IMR-90 (cell line): ENCODE measurements around the gene FBH1. TPM values are rescaled to one million over a fixed set of nuclear protein-coding genes. Genes with fewer than 3 reads are reported as not detected.

Experiments used
- ATAC-seq: fragments of 200-7000 bp; cut with Tn5 transposase; 2 replicates; pipeline ENCODE4 v1.9.1; 2020; ENCODE audit warnings: low read depth, mild to moderate bottlenecking, moderate library complexity
- BruUV-seq: library from RNA; stranded (reverse); fragments of 400-500 nt; replicated peaks from 2 replicates; lab custom pipeline; 2021; lab: Mats Ljungman, UMichigan
- CTCF ChIA-PET: fragments of 300-600 bp; formaldehyde crosslinking; extraction: SDS; loops from one replicate; lab custom pipeline; 2021; ENCODE audit warnings: antibody characterized with exemption; lab: Yijun Ruan, JAX
- POLR2A ChIA-PET: fragments of 300-600 bp; sonication (Branson Sonifier 250); formaldehyde crosslinking; loops from one replicate; lab custom pipeline; 2022; ENCODE audit warnings: antibody characterized with exemption; ENCODE audit not compliant: unreplicated experiment; lab: Charles Lee
- DNase-seq: peaks from one replicate; pipeline ENCODE4 v3.0.0; 2013
- H2AFZ ChIP-seq: replicated peaks from 2 replicates; pipeline ENCODE3; 2013; ENCODE audit warnings: low read length, mild to moderate bottlenecking; ENCODE audit not compliant: poor library complexity
- H2AK5ac ChIP-seq: 2 replicates; pipeline ENCODE4 v1.6.1; 2013; ENCODE audit warnings: low read depth, low read length, inconsistent platforms
- H2AK9ac ChIP-seq: replicated peaks from 2 replicates; pipeline ENCODE3; 2013; ENCODE audit warnings: mild to moderate bottlenecking, low read depth, low read length, moderate library complexity; ENCODE audit not compliant: poor library complexity
- H2BK120ac ChIP-seq: 2 replicates; pipeline ENCODE4 v1.6.1; 2013; ENCODE audit warnings: low read depth, low read length, inconsistent platforms
- H2BK15ac ChIP-seq: 3 replicates; pipeline ENCODE4 v1.6.1; 2013; ENCODE audit warnings: low read depth, low read length, inconsistent platforms
- H2BK20ac ChIP-seq: 2 replicates; pipeline ENCODE4 v1.6.1; 2013; ENCODE audit warnings: low read depth, mild to moderate bottlenecking, inconsistent platforms, low read length, moderate library complexity
- H2BK5ac ChIP-seq: 2 replicates; pipeline ENCODE4 v1.6.1; 2013; ENCODE audit warnings: mild to moderate bottlenecking, low read depth, low read length, inconsistent platforms; ENCODE audit not compliant: poor library complexity, severe bottlenecking
- H3K14ac ChIP-seq: replicated peaks from 2 replicates; pipeline ENCODE4 v1.6.1; 2013; ENCODE audit warnings: low read depth, low read length, inconsistent platforms
- H3K18ac ChIP-seq: 2 replicates; pipeline ENCODE4 v1.6.1; 2013; ENCODE audit warnings: low read depth, low read length, control low read depth
- H3K23ac ChIP-seq: 2 replicates; pipeline ENCODE4 v1.6.1; 2013; ENCODE audit warnings: low read depth, low read length, inconsistent platforms
- H3K27ac ChIP-seq: 2 replicates; pipeline ENCODE4 v1.5.1; 2013; ENCODE audit warnings: mild to moderate bottlenecking, control low read depth, low read length; ENCODE audit not compliant: insufficient read depth
- H3K27me3 ChIP-seq: 2 replicates; pipeline ENCODE4 v1.6.1; 2013; ENCODE audit warnings: low read length; ENCODE audit not compliant: control insufficient read depth, insufficient read depth
- H3K36me3 ChIP-seq: 2 replicates; pipeline ENCODE4 v1.6.1; 2013; ENCODE audit warnings: low read length, mixed read lengths; ENCODE audit not compliant: control insufficient read depth, insufficient read depth
- H3K4ac ChIP-seq: 2 replicates; pipeline ENCODE4 v1.6.1; 2013; ENCODE audit warnings: low read depth, low read length, inconsistent platforms
- H3K4me1 ChIP-seq: 2 replicates; pipeline ENCODE4 v1.6.1; 2013; ENCODE audit warnings: low read length, mixed read lengths; ENCODE audit not compliant: control insufficient read depth, insufficient read depth
- H3K4me2 ChIP-seq: 2 replicates; pipeline ENCODE4 v1.6.1; 2013; ENCODE audit warnings: low read depth, mild to moderate bottlenecking, control low read depth, low read length, moderate library complexity
- H3K4me3 ChIP-seq: 2 replicates; pipeline ENCODE4 v1.5.1; 2013; ENCODE audit warnings: low read depth, mild to moderate bottlenecking, control low read depth, low read length, moderate library complexity; ENCODE audit not compliant: insufficient read depth
- H3K56ac ChIP-seq: 2 replicates; pipeline ENCODE4 v1.6.1; 2013; ENCODE audit warnings: low read length, inconsistent platforms; ENCODE audit not compliant: insufficient read depth; ENCODE audit errors: extremely low read depth
- H3K79me1 ChIP-seq, 2 experiments: 2 replicates each; pipeline ENCODE4 v1.6.1; 2013; ENCODE audit warnings: low read length in 2 of 2, inconsistent platforms in 1 of 2, low read depth in 1 of 2
- H3K9ac ChIP-seq: 2 replicates; pipeline ENCODE4 v1.6.1; 2013; ENCODE audit warnings: low read depth, low read length, control low read depth
- H3K9me1 ChIP-seq: 2 replicates; pipeline ENCODE4 v1.6.1; 2013; ENCODE audit warnings: low read length, inconsistent platforms; ENCODE audit not compliant: insufficient read depth
- H3K9me3 ChIP-seq: 2 replicates; pipeline ENCODE4 v1.6.1; 2013; ENCODE audit warnings: low read length; ENCODE audit not compliant: control insufficient read depth, insufficient read depth
- H4K20me1 ChIP-seq: 2 replicates; pipeline ENCODE4 v1.6.1; 2013; ENCODE audit warnings: low read length, inconsistent platforms; ENCODE audit not compliant: insufficient read depth
- H4K5ac ChIP-seq: 2 replicates; pipeline ENCODE4 v1.6.1; 2013; ENCODE audit warnings: mild to moderate bottlenecking, low read depth, low read length, control low read depth
- H4K8ac ChIP-seq, 2 experiments: 2 replicates each; pipeline ENCODE4 v1.6.1; 2013; ENCODE audit warnings: low read depth in 2 of 2, low read length in 2 of 2, control low read depth in 1 of 2, inconsistent platforms in 1 of 2
- H4K91ac ChIP-seq: 2 replicates; pipeline ENCODE4 v1.6.1; 2013; ENCODE audit warnings: low read depth, low read length, inconsistent platforms; ENCODE audit not compliant: insufficient read depth
- BHLHE40 ChIP-seq: fragments of 150-350 bp; IDR thresholded peaks from 2 replicates; pipeline ENCODE4 v1.6.1; 2016; ENCODE audit warnings: mild to moderate bottlenecking, low read depth, low read length
- CEBPB ChIP-seq: IDR thresholded peaks from 2 replicates; pipeline ENCODE4 v1.6.1; 2012; ENCODE audit warnings: low read depth, low read length, improper control_type of control experiment
- CHD1 ChIP-seq: IDR thresholded peaks from 2 replicates; pipeline ENCODE4 v1.6.1; 2012; ENCODE audit warnings: low read depth, low read length, improper control_type of control experiment
- FOS ChIP-seq: fragments of 150-350 bp; IDR thresholded peaks from 2 replicates; pipeline ENCODE4 v1.6.1; 2016; ENCODE audit warnings: low read depth, low read length
- MXI1 ChIP-seq: IDR thresholded peaks from 2 replicates; pipeline ENCODE4 v1.6.1; 2012; ENCODE audit warnings: low read depth, mild to moderate bottlenecking, low read length, moderate library complexity, borderline replicate concordance
- NFE2L2 ChIP-seq: fragments of 150-350 bp; IDR thresholded peaks from 2 replicates; pipeline ENCODE4 v1.6.1; 2016; ENCODE audit warnings: low read depth, mild to moderate bottlenecking, low read length
- POLR2A ChIP-seq: IDR thresholded peaks from 2 replicates; pipeline ENCODE4 v1.6.1; 2012; ENCODE audit warnings: mild to moderate bottlenecking, low read depth, low read length
- RAD21 ChIP-seq: IDR thresholded peaks from 2 replicates; pipeline ENCODE4 v1.6.1; 2012; ENCODE audit warnings: low read length, improper control_type of control experiment
- RCOR1 ChIP-seq: IDR thresholded peaks from 2 replicates; pipeline ENCODE4 v1.6.1; 2012; ENCODE audit warnings: mild to moderate bottlenecking, low read length, improper control_type of control experiment; ENCODE audit not compliant: insufficient replicate concordance
- RFX5 ChIP-seq: IDR thresholded peaks from 2 replicates; pipeline ENCODE4 v1.8.0; 2012; ENCODE audit warnings: low read depth, mild to moderate bottlenecking, low read length, moderate library complexity
- SMC3 ChIP-seq: fragments of 150-350 bp; IDR thresholded peaks from 2 replicates; pipeline ENCODE4 v1.6.1; 2016; ENCODE audit warnings: low read depth, mild to moderate bottlenecking, antibody characterized with exemption, low read length, moderate library complexity
- WGBS, 2 experiments: methylation state at CpG; one replicate each; pipeline versions ENCODE4 v1.1.5 to v1.1.7; 2013; ENCODE audit warnings: missing lambda C conversion rate in 2 of 2; ENCODE audit not compliant: insufficient read length in 1 of 2; ENCODE audit errors: extremely low coverage in 2 of 2; 5-methylcytosine and 5-hydroxymethylcytosine counted together
- dilution Hi-C: fragments of 300-500 bp; cut with HindIII; formaldehyde crosslinking; loops from one replicate; pipeline ENCODE4 v1.14.3; 2018; ENCODE audit warnings: low sequenced_read_pairs; ENCODE audit not compliant: unreplicated experiment
- in situ Hi-C: fragments of 300-500 bp; cut with MboI; formaldehyde crosslinking; loops from 3 replicates; pipeline ENCODE4 v1.14.3; 2019; ENCODE audit warnings: low sequenced_read_pairs, inconsistent platforms, mixed read lengths
- intact Hi-C: fragments of 100-400 bp; cut with micrococcal nuclease; formaldehyde crosslinking; loops from 2 replicates; pipeline ENCODE4 v1.10.0; 2022
- polyA plus RNA-seq, 3 experiments: library from polyadenylated mRNA; depleted of rRNA; stranded (reverse); fragments of >200 nt; gene quantifications; 2 replicates each; pipeline ENCODE4 v1.2.3, GENCODE V29; 2012; ENCODE audit warnings: low replicate concordance in 1 of 3
- total RNA-seq: library from RNA; depleted of rRNA; stranded (reverse); fragments of >200 nt; gene quantifications from 2 replicates; pipeline ENCODE4 v1.2.3, GENCODE V29; 2012
- TF ChIP-seq, protein P1 (sequence below): fragments of 150-350 bp; IDR thresholded peaks from 2 replicates; pipeline ENCODE4 v1.6.1; 2016; ENCODE audit warnings: low read depth, mild to moderate bottlenecking, low read length, moderate library complexity, borderline replicate concordance
- TF ChIP-seq, protein P2 (sequence below): conservative IDR thresholded peaks from 2 replicates; pipeline ENCODE4 v1.5.1; 2012; ENCODE audit warnings: mild to moderate bottlenecking, low read depth, low read length, improper control_type of control experiment

The FBH1 gene
- total and polyA plus RNA-seq, 2 of the 4 experiments (the other 2 are of a cell fraction), result 59.3 to 72.2 TPM

DNA sequence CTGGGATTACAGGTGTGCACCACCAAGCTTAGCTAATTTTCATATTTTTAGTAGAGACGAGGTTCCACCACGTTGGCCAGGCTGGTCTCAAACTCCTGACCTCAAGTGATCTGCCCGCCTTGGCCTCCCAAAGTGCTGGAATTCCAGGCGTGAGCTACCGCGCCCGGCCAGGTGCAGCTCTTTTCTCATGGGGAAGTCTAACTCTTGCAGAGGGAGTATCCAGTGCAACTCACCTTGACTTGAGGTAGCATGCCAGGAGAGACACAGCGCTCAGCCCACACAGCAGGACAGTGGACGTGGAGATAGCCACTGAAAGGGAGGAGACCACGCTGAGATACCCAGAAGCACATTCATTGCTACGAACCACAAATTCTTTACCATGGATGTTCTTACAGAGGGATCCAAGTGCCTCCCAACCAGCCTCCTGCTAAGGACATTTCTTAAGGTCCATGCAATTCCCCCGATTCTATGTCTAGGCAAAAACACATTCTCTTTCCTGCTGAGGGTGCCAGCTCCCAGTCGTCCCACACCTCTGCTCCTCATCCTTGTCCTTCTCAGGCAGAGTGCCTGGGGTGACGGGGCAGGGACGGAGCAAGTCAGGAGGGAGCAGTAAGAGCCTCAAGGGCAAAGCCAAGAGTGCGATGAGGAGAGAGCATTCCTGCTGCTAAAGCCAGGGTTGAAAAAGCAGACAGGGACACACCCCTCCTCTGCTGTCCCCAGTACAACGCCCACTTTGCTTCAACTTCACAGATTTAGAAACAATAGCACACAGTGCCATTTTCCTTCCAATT lies 66.3 kb downstream of the FBH1 start (continued):
- no peak for TF ChIP-seq MXI1

DNA sequence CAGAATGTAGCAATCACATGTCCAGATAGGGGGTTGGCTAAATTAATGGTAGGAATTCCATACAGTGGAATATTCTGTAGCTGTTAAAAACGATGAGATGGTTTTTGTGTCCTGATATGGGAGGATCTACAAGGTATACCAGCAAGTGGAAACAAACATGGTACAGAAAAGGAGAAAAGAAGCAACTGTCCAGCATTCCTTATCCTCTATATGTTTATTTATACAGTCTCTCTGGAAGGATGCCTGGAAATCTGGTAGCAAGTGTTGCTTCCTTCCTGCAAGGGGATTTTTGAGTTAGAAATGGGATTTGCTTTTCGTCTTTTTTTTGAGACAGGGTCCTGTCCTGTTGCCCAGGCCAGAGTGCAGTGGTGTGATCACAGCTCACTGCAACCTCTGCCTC lies 68.0 kb downstream of the FBH1 start:
- DNase-seq (peak; percentile 95), ATAC-seq (peak; percentile 84)
- Histone ChIP-seq H2AK9ac (no peak overlapping the region), H3K27me3 (no peaks in the 10 kb centered on the region), H2BK5ac (peak overlapping the region; percentile 82), H3K4ac (peak overlapping the region; percentile 64; the same call in 1 of the 2 replicates), H4K5ac (no peak overlapping the region), H3K9me1 (peaks cover 26% of the 10 kb centered on the region), H3K23ac (no peak overlapping the region), H3K4me1 (peaks cover 18% of the 10 kb centered on the region), H3K9ac (no peak overlapping the region), H3K56ac (no peak overlapping the region), H3K14ac (no peak overlapping the region), H2BK20ac (peak overlapping the region; percentile 53; the same call in 1 of the 2 replicates), H4K91ac (no peak overlapping the region), H3K18ac (peak overlapping the region; percentile 32; the same call in 1 of the 2 replicates), H3K36me3 (peaks cover 3% of the 10 kb centered on the region; the same call in 1 of the 2 replicates), H2AK5ac (peak overlapping the region; percentile 57; the same call in 1 of the 2 replicates), H2AFZ (no peak overlapping the region), H2BK15ac (no peak overlapping the region), H4K20me1 (no peaks in the 10 kb centered on the region), H3K27ac (peak overlapping the region; percentile 77), H3K9me3 (no peaks in the 10 kb centered on the region), H2BK120ac (peak overlapping the region; percentile 80), H3K4me2 (peak overlapping the region; percentile 76), H3K4me3 (no peak overlapping the region), H4K8ac (peak overlapping the region in 1 of 2 experiments; percentile 66; a peak in 1 of 4 replicates), H3K79me1 (peaks cover 0 to 18% of the 10 kb centered on the region in 2 experiments; a peak in 1 of 4 replicates)
- dilution Hi-C loops (no loop called here), in situ Hi-C loops (no loop called here), intact Hi-C loops (loop anchor here (2.0 to 10.0 kb wide), 2 partner anchors 19 to 207 kb away; partner anchors contain the start of gene IL15RA)
- POLR2A ChIA-PET, result no interaction called here
- CTCF ChIA-PET, result interaction anchor here (0.5 to 1.2 kb wide), 3 partner anchors 11 to 448 kb away, joined by 3 read pairs; no protein-coding TSS in a partner anchor
- WGBS, 2 experiments, result no CpG with 5 or more reads among the region's 2 CpGs
- no TSS peak for BruUV-seq
- TF ChIP-seq, protein P1, sequence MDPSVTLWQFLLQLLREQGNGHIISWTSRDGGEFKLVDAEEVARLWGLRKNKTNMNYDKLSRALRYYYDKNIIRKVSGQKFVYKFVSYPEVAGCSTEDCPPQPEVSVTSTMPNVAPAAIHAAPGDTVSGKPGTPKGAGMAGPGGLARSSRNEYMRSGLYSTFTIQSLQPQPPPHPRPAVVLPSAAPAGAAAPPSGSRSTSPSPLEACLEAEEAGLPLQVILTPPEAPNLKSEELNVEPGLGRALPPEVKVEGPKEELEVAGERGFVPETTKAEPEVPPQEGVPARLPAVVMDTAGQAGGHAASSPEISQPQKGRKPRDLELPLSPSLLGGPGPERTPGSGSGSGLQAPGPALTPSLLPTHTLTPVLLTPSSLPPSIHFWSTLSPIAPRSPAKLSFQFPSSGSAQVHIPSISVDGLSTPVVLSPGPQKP, result no peak
- no peak for TF ChIP-seq CHD1
- no peak for TF ChIP-seq FOS
- no peak for TF ChIP-seq POLR2A
- TF ChIP-seq, protein P2, sequence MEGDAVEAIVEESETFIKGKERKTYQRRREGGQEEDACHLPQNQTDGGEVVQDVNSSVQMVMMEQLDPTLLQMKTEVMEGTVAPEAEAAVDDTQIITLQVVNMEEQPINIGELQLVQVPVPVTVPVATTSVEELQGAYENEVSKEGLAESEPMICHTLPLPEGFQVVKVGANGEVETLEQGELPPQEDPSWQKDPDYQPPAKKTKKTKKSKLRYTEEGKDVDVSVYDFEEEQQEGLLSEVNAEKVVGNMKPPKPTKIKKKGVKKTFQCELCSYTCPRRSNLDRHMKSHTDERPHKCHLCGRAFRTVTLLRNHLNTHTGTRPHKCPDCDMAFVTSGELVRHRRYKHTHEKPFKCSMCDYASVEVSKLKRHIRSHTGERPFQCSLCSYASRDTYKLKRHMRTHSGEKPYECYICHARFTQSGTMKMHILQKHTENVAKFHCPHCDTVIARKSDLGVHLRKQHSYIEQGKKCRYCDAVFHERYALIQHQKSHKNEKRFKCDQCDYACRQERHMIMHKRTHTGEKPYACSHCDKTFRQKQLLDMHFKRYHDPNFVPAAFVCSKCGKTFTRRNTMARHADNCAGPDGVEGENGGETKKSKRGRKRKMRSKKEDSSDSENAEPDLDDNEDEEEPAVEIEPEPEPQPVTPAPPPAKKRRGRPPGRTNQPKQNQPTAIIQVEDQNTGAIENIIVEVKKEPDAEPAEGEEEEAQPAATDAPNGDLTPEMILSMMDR, result no peak
- TF ChIP-seq MXI1, result no peak
- no peak for TF ChIP-seq RFX5
- no peak for TF ChIP-seq RCOR1
- no peak for TF ChIP-seq CEBPB
- TF ChIP-seq SMC3, result no peak
- no peak for TF ChIP-seq BHLHE40
- no peak for TF ChIP-seq NFE2L2
- TF ChIP-seq RAD21, result no peak
